Left ventricle myocardium inferior (tissue), 1 donor: Measurements from ENCODE around the gene CNTNAP2. TPM values are rescaled to one million over a fixed set of nuclear protein-coding genes. Genes with fewer than 3 reads are reported as not detected.

Source experiments
- DNase-seq: peaks from one replicate; pipeline ENCODE4 v3.0.0-alpha.2; 2020
- H3K27ac ChIP-seq: fragments of 200-600 bp; replicated peaks from 2 replicates; pipeline ENCODE4 v1.8.0; 2021
- H3K27me3 ChIP-seq: fragments of 200-600 bp; 2 replicates; pipeline ENCODE4 v1.8.0; 2021; ENCODE audit warnings: low read depth
- H3K36me3 ChIP-seq: fragments of 200-600 bp; 2 replicates; pipeline ENCODE4 v1.8.0; 2021
- H3K4me1 ChIP-seq: fragments of 200-600 bp; 2 replicates; pipeline ENCODE4 v1.8.0; 2021
- H3K4me3 ChIP-seq: fragments of 200-600 bp; 2 replicates; pipeline ENCODE4 v1.8.0; 2021; ENCODE audit warnings: mild to moderate bottlenecking, moderate library complexity
- H3K9me3 ChIP-seq: fragments of 200-600 bp; replicated peaks from 2 replicates; pipeline ENCODE4 v1.8.0; 2021
- CTCF ChIP-seq: fragments of 200-600 bp; IDR thresholded peaks from 2 replicates; pipeline ENCODE4 v1.8.0; 2021; ENCODE audit warnings: antibody characterized with exemption, mild to moderate bottlenecking, borderline replicate concordance
- intact Hi-C: fragments of 100-400 bp; cut with micrococcal nuclease; formaldehyde crosslinking; loops from one replicate; pipeline ENCODE4 v1.11.0; 2022
- total RNA-seq: library from RNA; stranded (reverse); fragmentation: NEBNext Ultra II Directional; extraction: Animal tissue kit (Norgen Biotek cat#: 25700); gene quantifications from one replicate; pipeline ENCODE4 v1.2.1, GENCODE V29; 2021
- donor health status: DM: no; HTN: yes; CAD: no; lungs with severe emphysema.

Gene CNTNAP2
- total RNA-seq, 1 donor from 2014 or later: 0.99 TPM

GRCh38 chr7:148037044-148037443 lies 1920.4 kb downstream of the CNTNAP2 start:
- no peak for TF ChIP-seq CTCF
- Histone ChIP-seq H3K4me3 (no peak overlapping the region), H3K9me3 (no peaks in the 10 kb centered on the region), H3K4me1 (no peaks in the 10 kb centered on the region), H3K27me3 (no peaks in the 10 kb centered on the region), H3K36me3 (no peaks in the 10 kb centered on the region), H3K27ac (no peak overlapping the region)
- intact Hi-C loops: no loop called here
- no peak for DNase-seq

GRCh38 chr7:148041156-148041555 lies 1924.6 kb downstream of the CNTNAP2 start:
- Histone ChIP-seq H3K36me3 (no peaks in the 10 kb centered on the region), H3K27me3 (no peaks in the 10 kb centered on the region), H3K4me1 (no peaks in the 10 kb centered on the region), H3K4me3 (no peak overlapping the region), H3K9me3 (no peaks in the 10 kb centered on the region), H3K27ac (no peak overlapping the region)
- TF ChIP-seq CTCF: no peak
- DNase-seq: no peak
- intact Hi-C loops: no loop called here

- Histone ChIP-seq H3K9me3 (no peaks in the 10 kb centered on the region), H3K4me1 (no peaks in the 10 kb centered on the region), H3K27me3 (no peaks in the 10 kb centered on the region), H3K36me3 (no peaks in the 10 kb centered on the region), H3K4me3 (no peak overlapping the region), H3K27ac (no peak overlapping the region)
- no peak for DNase-seq
- TF ChIP-seq CTCF: no peak
- intact Hi-C loops: no loop called here
These were observed 1926.5 kb downstream of the CNTNAP2 start for GRCh38 chr7:148042935-148043631.

- no peak for DNase-seq
- H3K36me3 ChIP-seq: no peaks in the 10 kb centered on the region
- intact Hi-C loops: no loop called here
- H3K27ac ChIP-seq: no peak overlapping the region
- H3K9me3 ChIP-seq: no peaks in the 10 kb centered on the region
- H3K4me1 ChIP-seq: no peaks in the 10 kb centered on the region
- no peak for TF ChIP-seq CTCF
- no peak overlapping the region for H3K4me3 ChIP-seq
- H3K27me3 ChIP-seq: no peaks in the 10 kb centered on the region
These were observed 1927.6 kb downstream of the CNTNAP2 start for GRCh38 chr7:148044173-148044572.

- H3K27me3 ChIP-seq: no peaks in the 10 kb centered on the region
- DNase-seq: no peak
- H3K9me3 ChIP-seq: no peaks in the 10 kb centered on the region
- intact Hi-C loops: no loop called here
- H3K36me3 ChIP-seq: no peaks in the 10 kb centered on the region
- TF ChIP-seq CTCF: no peak
- H3K27ac ChIP-seq: no peak overlapping the region
- no peak overlapping the region for H3K4me3 ChIP-seq
- no peaks in the 10 kb centered on the region for H3K4me1 ChIP-seq
These were observed 1928.9 kb downstream of the CNTNAP2 start for GRCh38 chr7:148045521-148045920.
